GM18870 (cell line): ENCODE measurements around the gene VCPKMT.

Experiments used
- ATAC-seq: cut with Tn5 transposase; IDR thresholded peaks from one replicate; pipeline ENCODE4 v1.9.1; 2021; ENCODE audit warnings: moderate library complexity; ENCODE audit not compliant: unreplicated experiment

Gene VCPKMT

GRCh38 chr14:50068496-50068895 is 47.9 kb downstream of the VCPKMT start:
- no peak for ATAC-seq

GRCh38 chr14:50067723-50068495 is 48.5 kb downstream of the VCPKMT start:
- no peak for ATAC-seq

- ATAC-seq = no peak
These were observed 50.8 kb downstream of the VCPKMT start for GRCh38 chr14:50065583-50065982.

GRCh38 chr14:50064993-50065392 is 51.4 kb downstream of the VCPKMT start:
- ATAC-seq = peak; percentile 69

- no peak for ATAC-seq
These were observed 52.4 kb downstream of the VCPKMT start for GRCh38 chr14:50063876-50064420.

- no peak for ATAC-seq
These were observed 53.8 kb downstream of the VCPKMT start for GRCh38 chr14:50062438-50063085.

GRCh38 chr14:50061664-50062437 is 54.5 kb downstream of the VCPKMT start:
- peak; percentile 33 for ATAC-seq

GRCh38 chr14:50060871-50061663 is 55.3 kb downstream of the VCPKMT start:
- no peak for ATAC-seq

- no peak for ATAC-seq
These were observed 56.4 kb downstream of the VCPKMT start for GRCh38 chr14:50059763-50060616.
